ENCODE measurements around the gene TMEFF2.

The TMEFF2 gene

GRCh38 chr2:192194866-192195547 is at the start of gene TMEFF2:
Gene TMEFF2, minus strand, starts transcription at chr2:192194933. Its CDS starts 409 bp downstream, at chr2:192194524.
- DNase-seq (ENCODE audit: low read depth in 2 of 2, low spot score in 1 of 2) = no peak

GRCh38 chr2:192243488-192243887 is 48.8 kb upstream of the TMEFF2 start:
- DNase-seq (ENCODE audit: low read depth in 2 of 2, low spot score in 1 of 2) = no peak

- no peak for DNase-seq (ENCODE audit: low read depth in 2 of 2, low spot score in 1 of 2)
Measured at GRCh38 chr2:192236136-192236535, 41.4 kb upstream of the TMEFF2 start.

- no peak for DNase-seq (ENCODE audit: low read depth in 2 of 2, low spot score in 1 of 2)
Measured at GRCh38 chr2:192230889-192231453, 36.2 kb upstream of the TMEFF2 start.

GRCh38 chr2:192228685-192229084 is 34.0 kb upstream of the TMEFF2 start:
- no peak for DNase-seq (ENCODE audit: low read depth in 2 of 2, low spot score in 1 of 2)

- no peak for DNase-seq (ENCODE audit: low read depth in 2 of 2, low spot score in 1 of 2)
Measured at GRCh38 chr2:192218970-192219369, 24.2 kb upstream of the TMEFF2 start.

GRCh38 chr2:192218377-192218776 is 23.6 kb upstream of the TMEFF2 start:
- no peak for DNase-seq (ENCODE audit: low read depth in 2 of 2, low spot score in 1 of 2)

- DNase-seq (ENCODE audit: low read depth in 2 of 2, low spot score in 1 of 2) = no peak
Measured at GRCh38 chr2:192216336-192216735, 21.6 kb upstream of the TMEFF2 start.

- no peak for DNase-seq (ENCODE audit: low read depth in 2 of 2, low spot score in 1 of 2)
Measured at GRCh38 chr2:192215096-192215877, 20.6 kb upstream of the TMEFF2 start.

GRCh38 chr2:192208848-192209247 is 14.1 kb upstream of the TMEFF2 start:
- no peak for DNase-seq (ENCODE audit: low read depth in 2 of 2, low spot score in 1 of 2)

- no peak for DNase-seq (ENCODE audit: low read depth in 2 of 2, low spot score in 1 of 2)
Measured at GRCh38 chr2:192206399-192206798, 11.7 kb upstream of the TMEFF2 start.

- DNase-seq (ENCODE audit: low read depth in 2 of 2, low spot score in 1 of 2) = no peak
Measured at GRCh38 chr2:192203876-192204275, 9.1 kb upstream of the TMEFF2 start.

GRCh38 chr2:192202373-192202772 is 7.6 kb upstream of the TMEFF2 start:
- no peak for DNase-seq (ENCODE audit: low read depth in 2 of 2, low spot score in 1 of 2)

- DNase-seq (ENCODE audit: low read depth in 2 of 2, low spot score in 1 of 2) = no peak
Measured at GRCh38 chr2:192201116-192201515, 6.4 kb upstream of the TMEFF2 start.

- no peak for DNase-seq (ENCODE audit: low read depth in 2 of 2, low spot score in 1 of 2)
Measured at GRCh38 chr2:192197357-192197756, 2.6 kb upstream of the TMEFF2 start.

GRCh38 chr2:192196421-192197194 is 1.9 kb upstream of the TMEFF2 start:
- no peak for DNase-seq (ENCODE audit: low read depth in 2 of 2, low spot score in 1 of 2)

- no peak for DNase-seq (ENCODE audit: low read depth in 2 of 2, low spot score in 1 of 2)
Measured at GRCh38 chr2:192195548-192196418, 1.1 kb upstream of the TMEFF2 start.

- DNase-seq (ENCODE audit: low read depth in 2 of 2, low spot score in 1 of 2) = no peak
Measured at GRCh38 chr2:192194265-192194865, 368 bp downstream of the TMEFF2 start.

- DNase-seq (ENCODE audit: low read depth in 2 of 2, low spot score in 1 of 2) = no peak
Measured at GRCh38 chr2:192190474-192190873, 4.3 kb downstream of the TMEFF2 start.

- no peak for DNase-seq (ENCODE audit: low read depth in 2 of 2, low spot score in 1 of 2)
Measured at GRCh38 chr2:192186806-192187205, 7.9 kb downstream of the TMEFF2 start.

All from stimulated activated CD8-positive, alpha-beta memory T cell treated with anti-CD3 and anti-CD28 coated beads, Interleukin-4, amount 100 ng/mL, for 4 hours (primary cell).